ENCODE data around the gene KBTBD2.
A peak's percentile ranks its signal among the peaks of the same experiment; 100 is the strongest.
"Not testable (repeated sequence)": the region's sequence is repeated elsewhere in the genome, so short reads cannot be mapped to it uniquely, and the experiment has no call there.

The KBTBD2 gene

GRCh38 chr7:32915041-32915536 is 23.5 kb upstream of the KBTBD2 start:
- H3K4me3 ChIP-seq (ENCODE audit: low read length), result no peak overlapping the region
- H3K9ac ChIP-seq (ENCODE audit: low read depth, low read length), result no peak overlapping the region
- no peaks in the 10 kb centered on the region; the same call in 1 of the 2 replicates for H3K27me3 ChIP-seq (ENCODE audit: insufficient read depth, low read length)
- no peak overlapping the region for H3K27ac ChIP-seq (ENCODE audit: low read length)
- H3K9me3 ChIP-seq (ENCODE audit: insufficient read depth, low read depth, low read length), result no peaks in the 10 kb centered on the region
- no peaks in the 10 kb centered on the region for H3K4me1 ChIP-seq (ENCODE audit: insufficient read depth, low read length)
- no peaks in the 10 kb centered on the region for H3K36me3 ChIP-seq (ENCODE audit: insufficient read depth, low read depth, low read length)

DNA sequence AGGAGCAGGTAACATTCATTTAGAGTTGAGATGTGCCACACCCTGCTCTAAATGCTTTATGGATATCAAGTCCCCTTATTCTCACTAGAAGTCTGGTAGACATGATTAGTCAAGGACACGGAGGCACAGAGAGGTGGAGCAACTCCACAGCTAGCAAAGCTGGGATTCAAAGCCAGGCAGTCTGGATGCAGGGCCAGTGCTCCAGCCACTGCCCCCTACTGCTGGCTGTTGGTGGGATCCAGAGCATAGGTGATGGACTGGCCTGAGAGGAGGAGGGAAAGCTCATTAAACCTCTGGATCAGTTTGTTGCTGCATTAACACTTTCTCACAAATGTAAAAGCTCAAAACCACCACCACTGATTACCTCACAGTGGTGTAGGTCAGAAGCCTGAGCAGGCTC is 22.6 kb upstream of the KBTBD2 start:
- Histone ChIP-seq H3K36me3 (ENCODE audit: insufficient read depth, low read depth, low read length) (no peaks in the 10 kb centered on the region), H3K27me3 (ENCODE audit: insufficient read depth, low read length) (no peaks in the 10 kb centered on the region; the same call in 1 of the 2 replicates), H3K4me3 (ENCODE audit: low read length) (no peak overlapping the region), H3K9me3 (ENCODE audit: insufficient read depth, low read depth, low read length) (no peaks in the 10 kb centered on the region), H3K9ac (ENCODE audit: low read depth, low read length) (no peak overlapping the region), H3K4me1 (ENCODE audit: insufficient read depth, low read length) (no peaks in the 10 kb centered on the region), H3K27ac (ENCODE audit: low read length) (no peak overlapping the region)

DNA sequence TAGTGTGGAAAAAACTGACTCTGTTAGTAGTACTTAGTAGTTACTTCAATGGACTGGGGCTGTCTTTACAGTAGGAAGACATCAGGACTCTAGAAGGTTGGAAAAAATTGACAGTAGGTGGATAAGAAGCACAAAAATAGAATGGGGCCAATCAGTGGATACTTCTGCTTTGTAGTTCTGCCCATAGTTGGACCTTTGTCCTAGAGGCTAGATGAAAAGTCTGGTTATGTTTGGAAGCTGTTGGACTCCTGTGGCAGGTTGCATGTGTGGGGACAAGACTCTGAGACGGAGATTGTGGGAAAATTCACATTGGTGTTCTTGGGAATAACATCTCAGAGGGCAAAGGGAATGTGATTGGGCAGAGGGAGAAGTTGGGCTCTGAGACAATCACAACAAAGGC is 18.6 kb upstream of the KBTBD2 start:
- no peaks in the 10 kb centered on the region; the same call in 1 of the 2 replicates for H3K27me3 ChIP-seq (ENCODE audit: insufficient read depth, low read length)
- no peak overlapping the region for H3K9ac ChIP-seq (ENCODE audit: low read depth, low read length)
- H3K36me3 ChIP-seq (ENCODE audit: insufficient read depth, low read depth, low read length), result no peaks in the 10 kb centered on the region
- no peak overlapping the region for H3K27ac ChIP-seq (ENCODE audit: low read length)
- no peaks in the 10 kb centered on the region for H3K9me3 ChIP-seq (ENCODE audit: insufficient read depth, low read depth, low read length)
- peaks cover 3% of the 10 kb centered on the region; the same call in 1 of the 2 replicates for H3K4me1 ChIP-seq (ENCODE audit: insufficient read depth, low read length)
- no peak overlapping the region for H3K4me3 ChIP-seq (ENCODE audit: low read length)

DNA sequence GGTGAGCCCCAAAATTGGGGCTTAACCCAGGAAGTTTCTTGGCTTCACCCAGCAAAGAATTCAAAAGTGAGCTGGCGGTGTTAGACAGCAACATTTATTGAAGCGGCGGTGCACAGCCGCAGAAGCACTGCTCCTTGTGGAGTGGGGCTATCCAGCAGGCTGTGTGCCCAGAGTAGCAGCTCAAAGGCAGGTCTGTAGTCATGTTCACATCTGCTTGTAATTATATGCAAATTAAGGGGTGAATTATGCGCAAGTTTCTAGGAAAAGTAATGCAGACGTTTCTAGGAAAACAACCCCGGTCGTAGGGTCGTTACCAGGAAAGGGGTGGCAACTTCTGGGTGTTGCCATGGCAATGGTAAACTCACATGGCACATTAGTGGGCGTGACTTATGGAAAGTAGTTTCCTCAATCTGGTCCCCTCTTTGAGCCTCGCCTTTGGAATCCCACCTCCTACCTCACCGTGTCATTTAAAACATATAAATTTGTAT is 13.7 kb upstream of the KBTBD2 start:
- peak overlapping the region; percentile 53; the same call in 1 of the 2 replicates for H3K4me3 ChIP-seq (ENCODE audit: low read length)

GRCh38 chr7:32901629-32902028 is 10.1 kb upstream of the KBTBD2 start:
- Histone ChIP-seq H3K4me3 (ENCODE audit: low read length) (no peak overlapping the region), H3K36me3 (ENCODE audit: insufficient read depth, low read depth, low read length) (no peaks in the 10 kb centered on the region), H3K9ac (ENCODE audit: low read depth, low read length) (no peak overlapping the region), H3K27me3 (ENCODE audit: insufficient read depth, low read length) (no peaks in the 10 kb centered on the region), H3K9me3 (ENCODE audit: insufficient read depth, low read depth, low read length) (no peaks in the 10 kb centered on the region), H3K27ac (ENCODE audit: low read length) (no peak overlapping the region), H3K4me1 (ENCODE audit: insufficient read depth, low read length) (no peaks in the 10 kb centered on the region; the same call in 1 of the 2 replicates)

More for the DNA sequence above, 13.7 kb upstream of the KBTBD2 start:
- Histone ChIP-seq H3K27me3 (ENCODE audit: insufficient read depth, low read length) (no peaks in the 10 kb centered on the region; the same call in 1 of the 2 replicates), H3K9ac (ENCODE audit: low read depth, low read length) (no peak overlapping the region), H3K27ac (ENCODE audit: low read length) (no peak overlapping the region), H3K9me3 (ENCODE audit: insufficient read depth, low read depth, low read length) (no peaks in the 10 kb centered on the region), H3K4me1 (ENCODE audit: insufficient read depth, low read length) (peaks cover 3% of the 10 kb centered on the region; the same call in 1 of the 2 replicates), H3K36me3 (ENCODE audit: insufficient read depth, low read depth, low read length) (no peaks in the 10 kb centered on the region)

DNA sequence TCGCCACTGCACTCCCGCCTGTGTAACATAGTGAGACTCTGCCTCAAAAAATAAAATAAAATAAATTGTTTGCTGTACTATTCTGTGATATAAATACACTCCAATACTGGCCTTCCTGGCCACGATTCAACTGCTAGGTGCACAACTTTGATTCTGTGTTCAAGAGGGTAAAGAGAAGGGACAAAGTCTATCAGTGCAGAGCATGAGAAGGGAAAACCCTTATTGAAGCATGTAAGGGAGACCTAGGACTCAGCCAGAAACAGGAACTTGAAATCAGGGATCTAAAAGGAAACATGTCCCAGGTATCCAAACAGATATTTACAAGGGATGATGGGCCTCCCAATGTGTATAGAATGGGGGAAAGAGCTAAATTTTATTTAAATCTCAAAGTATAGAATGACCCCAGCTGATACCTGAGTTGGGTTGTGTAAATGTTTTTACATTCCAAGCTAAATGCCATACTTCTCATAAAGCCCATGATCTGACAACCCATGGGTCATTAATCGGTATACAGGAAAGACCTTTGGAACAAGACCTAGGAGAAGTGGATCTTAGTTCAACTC is 9.0 kb upstream of the KBTBD2 start:
- Histone ChIP-seq H3K36me3 (ENCODE audit: insufficient read depth, low read depth, low read length) (no peaks in the 10 kb centered on the region), H3K4me3 (ENCODE audit: low read length) (no peak overlapping the region), H3K9me3 (ENCODE audit: insufficient read depth, low read depth, low read length) (no peaks in the 10 kb centered on the region), H3K27ac (ENCODE audit: low read length) (no peak overlapping the region), H3K9ac (ENCODE audit: low read depth, low read length) (no peak overlapping the region), H3K4me1 (ENCODE audit: insufficient read depth, low read length) (no peaks in the 10 kb centered on the region; the same call in 1 of the 2 replicates), H3K27me3 (ENCODE audit: insufficient read depth, low read length) (no peaks in the 10 kb centered on the region)

- H3K4me3 ChIP-seq (ENCODE audit: low read length); H3K27ac ChIP-seq (ENCODE audit: low read length); H3K9me3 ChIP-seq (ENCODE audit: insufficient read depth, low read depth, low read length); H3K27me3 ChIP-seq (ENCODE audit: insufficient read depth, low read length); H3K36me3 ChIP-seq (ENCODE audit: insufficient read depth, low read depth, low read length); H3K4me1 ChIP-seq (ENCODE audit: insufficient read depth, low read length); H3K9ac ChIP-seq (ENCODE audit: low read depth, low read length): not testable (repeated sequence)
Measured at GRCh38 chr7:32897376-32897775, 5.8 kb upstream of the KBTBD2 start.

GRCh38 chr7:32896564-32897347 is 5.2 kb upstream of the KBTBD2 start:
- H3K9me3 ChIP-seq (ENCODE audit: insufficient read depth, low read depth, low read length), result no peaks in the 10 kb centered on the region
- H3K27ac ChIP-seq (ENCODE audit: low read length), result no peak overlapping the region
- no peak overlapping the region for H3K9ac ChIP-seq (ENCODE audit: low read depth, low read length)
- H3K36me3 ChIP-seq (ENCODE audit: insufficient read depth, low read depth, low read length), result no peaks in the 10 kb centered on the region
- peaks cover 10% of the 10 kb centered on the region; the same call in 1 of the 2 replicates for H3K4me1 ChIP-seq (ENCODE audit: insufficient read depth, low read length)
- peaks cover 5% of the 10 kb centered on the region for H3K27me3 ChIP-seq (ENCODE audit: insufficient read depth, low read length)
- no peak overlapping the region for H3K4me3 ChIP-seq (ENCODE audit: low read length)

DNA sequence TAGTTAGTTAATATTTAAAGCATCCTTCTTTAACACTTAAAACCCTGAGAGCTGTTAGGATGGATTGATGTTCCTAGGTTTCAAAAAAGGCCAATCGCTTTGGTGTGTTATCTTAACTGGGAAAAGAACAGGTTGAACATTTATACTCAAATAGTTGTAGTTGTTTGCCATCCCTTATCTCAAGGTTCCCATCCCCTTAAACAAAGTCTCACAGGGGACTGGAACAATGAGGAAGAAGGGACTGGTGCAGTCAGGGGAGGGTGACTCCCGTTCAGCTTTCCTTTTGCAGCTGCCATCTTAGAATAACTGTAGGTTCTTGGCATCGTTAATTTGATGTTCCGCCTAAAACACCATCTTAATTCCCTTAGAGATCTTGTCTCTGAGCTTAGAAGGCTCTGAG is 2.6 kb upstream of the KBTBD2 start:
- Histone ChIP-seq H3K9me3 (ENCODE audit: insufficient read depth, low read depth, low read length) (no peaks in the 10 kb centered on the region), H3K36me3 (ENCODE audit: insufficient read depth, low read depth, low read length) (no peaks in the 10 kb centered on the region), H3K27me3 (ENCODE audit: insufficient read depth, low read length) (peaks cover 5% of the 10 kb centered on the region), H3K9ac (ENCODE audit: low read depth, low read length) (no peak overlapping the region), H3K27ac (ENCODE audit: low read length) (no peak overlapping the region), H3K4me3 (ENCODE audit: low read length) (no peak overlapping the region), H3K4me1 (ENCODE audit: insufficient read depth, low read length) (peaks cover 16% of the 10 kb centered on the region; the same call in 1 of the 2 replicates)

GRCh38 chr7:32893722-32894121 is 2.2 kb upstream of the KBTBD2 start:
- H3K36me3 ChIP-seq (ENCODE audit: insufficient read depth, low read depth, low read length), result no peaks in the 10 kb centered on the region
- no peak overlapping the region for H3K27ac ChIP-seq (ENCODE audit: low read length)
- H3K9ac ChIP-seq (ENCODE audit: low read depth, low read length), result peak overlapping the region; percentile 99; the same call in 1 of the 2 replicates
- peaks cover 5% of the 10 kb centered on the region for H3K27me3 ChIP-seq (ENCODE audit: insufficient read depth, low read length)
- peaks cover 16% of the 10 kb centered on the region; the same call in 1 of the 2 replicates for H3K4me1 ChIP-seq (ENCODE audit: insufficient read depth, low read length)
- H3K9me3 ChIP-seq (ENCODE audit: insufficient read depth, low read depth, low read length), result no peaks in the 10 kb centered on the region
- no peak overlapping the region for H3K4me3 ChIP-seq (ENCODE audit: low read length)

- H3K36me3 ChIP-seq (ENCODE audit: insufficient read depth, low read depth, low read length), result no peaks in the 10 kb centered on the region
- H3K9me3 ChIP-seq (ENCODE audit: insufficient read depth, low read depth, low read length), result no peaks in the 10 kb centered on the region
- peaks cover 5% of the 10 kb centered on the region for H3K27me3 ChIP-seq (ENCODE audit: insufficient read depth, low read length)
- peak overlapping the region; percentile 92 for H3K27ac ChIP-seq (ENCODE audit: low read length)
- H3K9ac ChIP-seq (ENCODE audit: low read depth, low read length), result peak overlapping the region; percentile 99; the same call in 1 of the 2 replicates
- peaks cover 16% of the 10 kb centered on the region; the same call in 1 of the 2 replicates for H3K4me1 ChIP-seq (ENCODE audit: insufficient read depth, low read length)
- H3K4me3 ChIP-seq (ENCODE audit: low read length), result peak overlapping the region; percentile 93
Measured at GRCh38 chr7:32893207-32893524, 1.6 kb upstream of the KBTBD2 start.
